DOHH2 (cell line): Measurements from ENCODE around the gene FBXO42.
"Not testable (repeated sequence)": the region's sequence is repeated elsewhere in the genome, so short reads cannot be mapped to it uniquely, and the experiment has no call there.

ENCODE experiments used
- H3F3A ChIP-seq: fragments of 200-600 bp; sonication (generic), shearing (Covaris generic); 2 replicates; pipeline ENCODE4 v1.6.0; 2016; ENCODE audit warnings: antibody characterized with exemption, mild to moderate bottlenecking; ENCODE audit not compliant: control insufficient read depth, insufficient read depth
- H3K27ac ChIP-seq: fragments of 200-600 bp; sonication (generic); 2 replicates; pipeline ENCODE4 v1.5.1; 2014; ENCODE audit warnings: low read depth, mild to moderate bottlenecking, low read length, moderate library complexity
- H3K27me3 ChIP-seq: fragments of 200-600 bp; sonication (generic); 2 replicates; pipeline ENCODE4 v1.6.1; 2014; ENCODE audit warnings: mild to moderate bottlenecking, low read length, mixed read lengths; ENCODE audit not compliant: control insufficient read depth
- H3K36me3 ChIP-seq: fragments of 200-600 bp; sonication (generic); 2 replicates; pipeline ENCODE4 v1.6.1; 2014; ENCODE audit warnings: mild to moderate bottlenecking, low read length, moderate library complexity, mixed read lengths; ENCODE audit not compliant: control insufficient read depth
- H3K4me1 ChIP-seq: fragments of 200-600 bp; sonication (generic); 2 replicates; pipeline ENCODE4 v1.6.1; 2014; ENCODE audit warnings: mild to moderate bottlenecking, low read length, mixed read lengths; ENCODE audit not compliant: control insufficient read depth
- H3K4me2 ChIP-seq: fragments of 200-600 bp; sonication (generic); 2 replicates; pipeline ENCODE4 v1.6.0; 2014; ENCODE audit warnings: mild to moderate bottlenecking, low read length, moderate library complexity
- H3K4me3 ChIP-seq: fragments of 200-600 bp; sonication (generic); 2 replicates; pipeline ENCODE4 v1.5.1; 2014; ENCODE audit warnings: mild to moderate bottlenecking, low read length, mixed read lengths
- H3K79me2 ChIP-seq: fragments of 200-600 bp; sonication (generic); 2 replicates; pipeline ENCODE4 v1.6.1; 2014; ENCODE audit warnings: mild to moderate bottlenecking, low read length, mixed read lengths; ENCODE audit not compliant: control insufficient read depth
- H3K9me2 ChIP-seq: fragments of 200-600 bp; sonication (generic); replicated peaks from 2 replicates; pipeline ENCODE4 v1.6.1; 2014; ENCODE audit warnings: mild to moderate bottlenecking, low read length, mixed read lengths; ENCODE audit not compliant: control insufficient read depth
- H3K9me3 ChIP-seq: fragments of 200-600 bp; sonication (generic); 2 replicates; pipeline ENCODE4 v1.6.1; 2014; ENCODE audit warnings: antibody characterized with exemption, low read length, mixed read lengths; ENCODE audit not compliant: control insufficient read depth, insufficient read depth
- H4K20me1 ChIP-seq: fragments of 200-600 bp; sonication (generic); 2 replicates; pipeline ENCODE4 v1.6.0; 2014; ENCODE audit warnings: low read depth, mild to moderate bottlenecking, antibody characterized with exemption, low read length, moderate library complexity; ENCODE audit not compliant: control insufficient read depth, insufficient read depth
- EZH2phosphoT487 ChIP-seq: fragments of 200-600 bp; sonication (generic); IDR thresholded peaks from 2 replicates; pipeline ENCODE4 v1.6.1; 2017; ENCODE audit warnings: borderline replicate concordance, mild to moderate bottlenecking, antibody characterized with exemption, low read length, moderate library complexity, mixed read lengths
- TF ChIP-seq, protein P1 (sequence below): fragments of 200-600 bp; sonication (generic); IDR thresholded peaks from one replicate; pipeline ENCODE4 v1.5.1; 2014; ENCODE audit warnings: antibody characterized with exemption, mild to moderate bottlenecking, low read depth, low read length; ENCODE audit not compliant: poor library complexity, severe bottlenecking

Gene FBXO42

GRCh38 chr1:16349847-16350406 lies 2.4 kb downstream of the FBXO42 start:
- no peaks in the 10 kb centered on the region for H3F3A ChIP-seq
- no peak overlapping the region for H3K27ac ChIP-seq
- peak overlapping the region; percentile 93 for H3K4me2 ChIP-seq
- peak overlapping the region; percentile 18; the same call in 1 of the 2 replicates for H3K4me3 ChIP-seq
- H3K9me3 ChIP-seq: no peaks in the 10 kb centered on the region
- no peaks in the 10 kb centered on the region for H3K27me3 ChIP-seq
- no peak for TF ChIP-seq EZH2phosphoT487
- TF ChIP-seq, protein P1, sequence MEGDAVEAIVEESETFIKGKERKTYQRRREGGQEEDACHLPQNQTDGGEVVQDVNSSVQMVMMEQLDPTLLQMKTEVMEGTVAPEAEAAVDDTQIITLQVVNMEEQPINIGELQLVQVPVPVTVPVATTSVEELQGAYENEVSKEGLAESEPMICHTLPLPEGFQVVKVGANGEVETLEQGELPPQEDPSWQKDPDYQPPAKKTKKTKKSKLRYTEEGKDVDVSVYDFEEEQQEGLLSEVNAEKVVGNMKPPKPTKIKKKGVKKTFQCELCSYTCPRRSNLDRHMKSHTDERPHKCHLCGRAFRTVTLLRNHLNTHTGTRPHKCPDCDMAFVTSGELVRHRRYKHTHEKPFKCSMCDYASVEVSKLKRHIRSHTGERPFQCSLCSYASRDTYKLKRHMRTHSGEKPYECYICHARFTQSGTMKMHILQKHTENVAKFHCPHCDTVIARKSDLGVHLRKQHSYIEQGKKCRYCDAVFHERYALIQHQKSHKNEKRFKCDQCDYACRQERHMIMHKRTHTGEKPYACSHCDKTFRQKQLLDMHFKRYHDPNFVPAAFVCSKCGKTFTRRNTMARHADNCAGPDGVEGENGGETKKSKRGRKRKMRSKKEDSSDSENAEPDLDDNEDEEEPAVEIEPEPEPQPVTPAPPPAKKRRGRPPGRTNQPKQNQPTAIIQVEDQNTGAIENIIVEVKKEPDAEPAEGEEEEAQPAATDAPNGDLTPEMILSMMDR: no peak
- peaks cover 77% of the 10 kb centered on the region for H3K79me2 ChIP-seq
- no peaks in the 10 kb centered on the region for H3K9me2 ChIP-seq
- peaks cover 3% of the 10 kb centered on the region for H3K36me3 ChIP-seq
- H4K20me1 ChIP-seq: 0 out of 2 replicates have a peak, but pooled peaks cover 5% of the 10 kb centered on the region
- H3K4me1 ChIP-seq: peaks cover 30% of the 10 kb centered on the region

GRCh38 chr1:16348414-16349182 lies 3.7 kb downstream of the FBXO42 start:
- no peak for TF ChIP-seq EZH2phosphoT487
- TF ChIP-seq, protein P1: no peak
- H3K27ac ChIP-seq: no peak overlapping the region
- peaks cover 30% of the 10 kb centered on the region for H3K4me1 ChIP-seq
- no peak overlapping the region for H3K4me3 ChIP-seq
- H3K9me2 ChIP-seq: no peaks in the 10 kb centered on the region
- no peaks in the 10 kb centered on the region for H3F3A ChIP-seq
- H3K4me2 ChIP-seq: no peak overlapping the region
- H3K36me3 ChIP-seq: peaks cover 3% of the 10 kb centered on the region
- H3K27me3 ChIP-seq: no peaks in the 10 kb centered on the region
- H3K9me3 ChIP-seq: no peaks in the 10 kb centered on the region
- peaks cover 89% of the 10 kb centered on the region for H3K79me2 ChIP-seq
- 0 out of 2 replicates have a peak, but pooled peaks cover 5% of the 10 kb centered on the region for H4K20me1 ChIP-seq

DNA sequence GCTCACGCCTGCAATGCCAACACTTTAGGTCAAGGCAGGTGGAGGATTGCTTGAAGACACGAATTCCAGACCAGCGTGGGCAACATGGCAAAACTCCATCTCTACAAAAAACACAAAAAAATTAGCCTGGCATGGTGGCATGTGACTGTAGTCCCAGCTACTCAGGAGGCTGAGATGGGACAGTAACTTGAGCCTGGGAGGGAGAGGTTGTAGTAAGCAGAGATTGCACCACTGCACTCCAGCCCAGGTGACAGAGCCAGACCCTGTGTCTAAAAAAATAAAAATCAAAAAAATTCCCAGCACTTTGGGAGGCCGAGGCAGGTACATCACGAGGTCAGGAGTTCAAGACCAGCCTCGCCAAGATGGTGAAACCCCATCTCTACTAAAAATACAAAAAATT lies 9.0 kb downstream of the FBXO42 start:
- H3K27me3 ChIP-seq, H4K20me1 ChIP-seq: not testable (repeated sequence)

DNA sequence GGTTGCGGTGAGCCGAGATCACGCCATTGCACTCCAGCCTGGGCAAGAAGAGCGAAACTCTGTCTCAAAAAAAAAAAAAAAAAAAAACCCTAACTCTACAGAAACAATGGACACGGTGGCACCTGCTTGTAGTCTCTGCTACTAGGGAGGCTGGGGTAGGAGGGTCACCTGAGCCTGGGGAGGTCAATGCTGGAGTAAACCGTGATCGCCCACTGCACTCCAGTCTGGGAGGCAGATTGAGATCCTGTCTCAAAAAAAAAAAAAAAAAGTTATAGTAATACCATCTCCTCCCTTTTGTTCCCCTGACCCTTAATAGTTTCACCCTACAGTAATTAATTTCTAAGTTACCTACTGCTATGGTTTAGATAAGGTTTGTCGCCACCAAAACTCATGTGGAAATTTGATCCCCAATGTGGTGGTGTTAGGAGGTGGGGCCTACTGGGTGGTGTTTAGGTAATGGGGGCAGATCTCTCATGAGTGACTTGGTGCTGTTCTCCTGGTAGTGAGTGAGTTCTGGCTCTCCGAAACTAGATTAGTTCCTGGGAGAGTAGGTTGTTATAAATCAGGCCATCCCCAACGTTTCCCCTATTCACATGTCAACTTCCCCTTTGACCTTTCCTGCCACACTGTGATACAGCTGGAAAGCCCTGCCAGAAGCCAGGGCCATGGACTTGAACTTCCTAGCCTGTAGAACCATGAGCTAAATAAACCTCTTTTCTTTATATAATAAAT lies 9.8 kb downstream of the FBXO42 start:
- Histone ChIP-seq H3K4me1 (no peaks in the 10 kb centered on the region), H3K9me3 (no peaks in the 10 kb centered on the region), H3K36me3 (no peaks in the 10 kb centered on the region; the same call in none of the 2 replicates), H3K4me2 (no peak overlapping the region), H3K79me2 (peaks cover 86% of the 10 kb centered on the region), H3K27me3 (no peaks in the 10 kb centered on the region), H3F3A (no peaks in the 10 kb centered on the region), H3K4me3 (no peak overlapping the region), H3K9me2 (no peaks in the 10 kb centered on the region), H4K20me1 (peaks cover 5% of the 10 kb centered on the region; the same call in 1 of the 2 replicates), H3K27ac (no peak overlapping the region)
- TF ChIP-seq EZH2phosphoT487: no peak
- TF ChIP-seq, protein P1: no peak

More for the DNA sequence above, 9.0 kb downstream of the FBXO42 start:
- not testable (repeated sequence) for H3K9me2 ChIP-seq, H3F3A ChIP-seq, H3K4me2 ChIP-seq, H3K36me3 ChIP-seq, H3K4me1 ChIP-seq, H3K9me3 ChIP-seq, H3K27ac ChIP-seq, H3K4me3 ChIP-seq
- H3K79me2 ChIP-seq: peaks cover 92% of the 10 kb centered on the region
